IPS-20b (cell line): ENCODE data around the gene GALR2.
A peak's percentile ranks its signal among the peaks of the same experiment; 100 is the strongest.

Experiments used
- H3K27ac ChIP-seq: one replicate; pipeline ENCODE4 v1.5.1; 2013; ENCODE audit warnings: low read length
- H3K27me3 ChIP-seq: 2 replicates; pipeline ENCODE4 v1.6.1; 2013; ENCODE audit warnings: mild to moderate bottlenecking, low read length, inconsistent platforms; ENCODE audit not compliant: insufficient read depth
- H3K36me3 ChIP-seq: 2 replicates; pipeline ENCODE4 v1.6.1; 2013; ENCODE audit warnings: low read depth, mild to moderate bottlenecking, inconsistent platforms, low read length, moderate library complexity; ENCODE audit not compliant: insufficient read depth
- H3K4me1 ChIP-seq: 2 replicates; pipeline ENCODE4 v1.6.1; 2013; ENCODE audit warnings: mild to moderate bottlenecking, control low read depth, inconsistent platforms, low read length, moderate library complexity; ENCODE audit not compliant: insufficient read depth
- H3K4me3 ChIP-seq: 2 replicates; pipeline ENCODE4 v1.5.1; 2013; ENCODE audit warnings: mild to moderate bottlenecking, low read length, inconsistent platforms
- H3K9ac ChIP-seq: 2 replicates; pipeline ENCODE4 v1.6.1; 2013; ENCODE audit warnings: low read depth, mild to moderate bottlenecking, inconsistent platforms, low read length, moderate library complexity
- H3K9me3 ChIP-seq: 2 replicates; pipeline ENCODE4 v1.6.1; 2013; ENCODE audit warnings: mild to moderate bottlenecking, low read depth, low read length, inconsistent platforms; ENCODE audit not compliant: insufficient read depth

The GALR2 gene, protein sequence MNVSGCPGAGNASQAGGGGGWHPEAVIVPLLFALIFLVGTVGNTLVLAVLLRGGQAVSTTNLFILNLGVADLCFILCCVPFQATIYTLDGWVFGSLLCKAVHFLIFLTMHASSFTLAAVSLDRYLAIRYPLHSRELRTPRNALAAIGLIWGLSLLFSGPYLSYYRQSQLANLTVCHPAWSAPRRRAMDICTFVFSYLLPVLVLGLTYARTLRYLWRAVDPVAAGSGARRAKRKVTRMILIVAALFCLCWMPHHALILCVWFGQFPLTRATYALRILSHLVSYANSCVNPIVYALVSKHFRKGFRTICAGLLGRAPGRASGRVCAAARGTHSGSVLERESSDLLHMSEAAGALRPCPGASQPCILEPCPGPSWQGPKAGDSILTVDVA

DNA sequence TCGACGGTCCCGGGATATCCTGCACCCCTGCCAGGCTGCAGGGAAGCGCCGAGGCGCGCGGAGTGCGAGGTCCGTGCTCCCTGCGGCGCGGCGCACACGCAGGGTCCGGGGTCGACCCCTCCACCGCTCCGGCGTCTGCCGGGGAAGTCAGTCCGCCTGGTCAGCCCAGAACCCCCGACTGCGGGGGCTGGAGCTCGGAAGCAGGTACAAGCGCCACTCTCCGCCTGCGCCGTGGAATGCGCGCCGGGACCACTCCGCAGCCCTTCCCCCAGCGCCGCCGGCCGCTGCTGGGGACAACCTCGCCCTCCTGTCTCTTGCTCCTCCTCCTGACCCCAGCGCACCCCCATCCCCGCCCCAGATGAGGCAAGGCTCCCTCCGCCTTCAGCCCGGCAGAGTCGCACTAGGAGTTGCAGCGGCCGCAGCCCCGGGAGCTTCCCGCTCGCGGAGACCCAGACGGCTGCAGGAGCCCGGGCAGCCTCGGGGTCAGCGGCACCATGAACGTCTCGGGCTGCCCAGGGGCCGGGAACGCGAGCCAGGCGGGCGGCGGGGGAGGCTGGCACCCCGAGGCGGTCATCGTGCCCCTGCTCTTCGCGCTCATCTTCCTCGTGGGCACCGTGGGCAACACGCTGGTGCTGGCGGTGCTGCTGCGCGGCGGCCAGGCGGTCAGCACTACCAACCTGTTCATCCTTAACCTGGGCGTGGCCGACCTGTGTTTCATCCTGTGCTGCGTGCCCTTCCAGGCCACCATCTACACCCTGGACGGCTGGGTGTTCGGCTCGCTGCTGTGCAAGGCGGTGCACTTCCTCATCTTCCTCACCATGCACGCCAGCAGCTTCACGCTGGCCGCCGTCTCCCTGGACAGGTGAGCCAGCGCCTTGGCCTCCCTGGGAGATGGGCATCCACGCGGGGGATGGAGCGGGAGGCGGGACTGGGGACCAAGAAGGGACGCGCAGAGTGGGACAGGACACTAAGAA lies at the start of gene GALR2:
TSS of gene GALR2 (plus strand) at position 392 of the 974 bp plus-strand sequence. CDS start at position 495, 103 bp downstream.
- H3K9ac ChIP-seq: no peak within 1 kb of the TSS
- peaks cover 9% of the 10 kb centered on the region; the same call in 1 of the 2 replicates for H3K4me1 ChIP-seq
- no peak within 1 kb of the TSS for H3K27ac ChIP-seq
- H3K4me3 ChIP-seq: peak within 1 kb of the TSS; percentile 20; the same call in 1 of the 2 replicates
- H3K36me3 ChIP-seq: no peaks in the 10 kb centered on the region
- no peaks in the 10 kb centered on the region for H3K9me3 ChIP-seq
- peaks cover 72% of the 10 kb centered on the region for H3K27me3 ChIP-seq

DNA sequence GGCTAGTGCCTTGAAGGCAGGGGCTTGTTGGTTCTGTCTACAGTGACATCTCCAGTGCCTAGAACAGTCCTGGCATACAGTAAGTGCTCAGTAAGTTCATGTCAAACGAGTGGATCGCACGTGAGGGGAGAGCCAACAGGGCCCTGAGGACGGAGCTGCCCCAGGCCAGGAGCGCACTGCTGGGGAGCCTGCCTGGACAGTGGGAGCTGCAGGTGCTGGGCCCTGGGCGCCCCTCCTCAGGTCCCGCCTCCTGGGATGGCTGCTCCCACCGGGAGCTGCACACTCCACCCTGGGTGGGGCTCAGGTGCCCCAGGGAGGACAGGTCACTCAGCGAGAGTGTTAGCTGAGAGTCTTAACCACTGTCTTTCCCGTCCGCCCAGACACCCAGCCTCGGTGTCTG lies 49.3 kb upstream of the GALR2 start:
- Histone ChIP-seq H3K27me3 (no peaks in the 10 kb centered on the region), H3K4me1 (peaks cover 3% of the 10 kb centered on the region; the same call in 1 of the 2 replicates), H3K36me3 (no peaks in the 10 kb centered on the region), H3K9ac (no peak overlapping the region), H3K4me3 (no peak overlapping the region), H3K27ac (no peak overlapping the region), H3K9me3 (no peaks in the 10 kb centered on the region)

DNA sequence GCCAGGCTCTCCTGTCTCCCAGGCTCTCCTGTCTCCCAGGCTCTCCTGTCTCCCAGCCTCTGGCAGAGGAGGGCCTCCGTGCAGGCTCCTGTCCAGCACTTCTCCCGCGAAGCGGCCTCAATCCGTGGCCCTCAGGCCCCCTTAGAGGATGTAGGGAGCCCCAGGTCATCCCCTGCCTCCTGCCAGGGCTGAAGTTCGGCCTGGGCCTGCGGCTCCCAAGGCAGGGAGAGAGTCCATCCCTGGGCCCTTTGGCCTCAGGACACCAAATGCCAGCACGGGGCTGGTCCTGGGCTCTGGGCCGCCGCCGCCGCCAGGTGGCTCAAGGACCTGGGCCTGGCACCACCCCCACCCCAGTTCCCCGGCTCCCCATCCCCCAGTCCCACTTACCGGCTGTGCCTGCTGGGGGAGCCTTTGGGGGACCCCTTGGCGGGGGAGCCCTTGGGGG lies 47.8 kb upstream of the GALR2 start:
- H3K36me3 ChIP-seq: no peaks in the 10 kb centered on the region
- H3K4me1 ChIP-seq: peaks cover 3% of the 10 kb centered on the region; the same call in 1 of the 2 replicates
- no peak overlapping the region for H3K9ac ChIP-seq
- H3K27me3 ChIP-seq: no peaks in the 10 kb centered on the region
- H3K27ac ChIP-seq: no peak overlapping the region
- no peak overlapping the region for H3K4me3 ChIP-seq
- no peaks in the 10 kb centered on the region for H3K9me3 ChIP-seq

DNA sequence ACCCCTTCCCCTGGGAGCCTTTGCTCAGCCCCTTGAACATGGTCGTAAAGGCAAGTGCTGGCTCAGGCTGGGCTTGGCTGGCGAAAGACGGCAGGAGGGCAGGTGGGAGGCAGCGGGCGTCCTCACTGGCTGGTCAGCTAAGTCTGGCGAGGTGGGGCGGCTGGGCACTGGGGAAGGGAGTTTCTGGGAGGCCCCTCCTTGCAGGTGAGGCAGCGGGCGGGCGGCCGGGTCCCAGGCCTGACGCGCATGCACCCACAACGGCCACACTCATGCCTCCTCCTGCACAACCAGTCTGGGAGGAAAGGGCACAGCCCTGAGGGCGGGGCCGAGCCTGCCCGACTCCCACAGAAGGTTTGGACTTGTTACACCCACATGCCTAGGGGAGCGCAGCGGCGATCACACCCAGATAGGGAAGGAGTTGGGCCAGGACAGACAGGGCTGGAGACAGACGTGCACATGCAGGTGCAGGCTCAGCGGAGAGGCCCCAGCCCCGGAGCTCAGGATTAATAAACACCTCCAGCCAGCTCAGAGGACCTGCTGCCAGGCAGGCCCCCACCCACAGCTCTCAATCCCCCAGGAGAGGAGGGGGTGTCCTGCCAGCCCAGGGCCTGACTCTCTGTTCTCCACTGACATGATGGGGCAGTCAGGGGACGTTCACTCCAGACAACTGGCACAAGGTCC lies 47.3 kb upstream of the GALR2 start, which contains the start of gene EVPL:
TSS of gene EVPL (minus strand) at position 148 of the 681 bp plus-strand sequence. CDS start at position 40, 108 bp downstream.
- Histone ChIP-seq H3K27ac (no peak within 1 kb of the TSS), H3K27me3 (no peaks in the 10 kb centered on the region), H3K4me1 (peaks cover 3% of the 10 kb centered on the region; the same call in 1 of the 2 replicates), H3K9ac (no peak within 1 kb of the TSS), H3K9me3 (no peaks in the 10 kb centered on the region), H3K36me3 (no peaks in the 10 kb centered on the region), H3K4me3 (no peak within 1 kb of the TSS)

DNA sequence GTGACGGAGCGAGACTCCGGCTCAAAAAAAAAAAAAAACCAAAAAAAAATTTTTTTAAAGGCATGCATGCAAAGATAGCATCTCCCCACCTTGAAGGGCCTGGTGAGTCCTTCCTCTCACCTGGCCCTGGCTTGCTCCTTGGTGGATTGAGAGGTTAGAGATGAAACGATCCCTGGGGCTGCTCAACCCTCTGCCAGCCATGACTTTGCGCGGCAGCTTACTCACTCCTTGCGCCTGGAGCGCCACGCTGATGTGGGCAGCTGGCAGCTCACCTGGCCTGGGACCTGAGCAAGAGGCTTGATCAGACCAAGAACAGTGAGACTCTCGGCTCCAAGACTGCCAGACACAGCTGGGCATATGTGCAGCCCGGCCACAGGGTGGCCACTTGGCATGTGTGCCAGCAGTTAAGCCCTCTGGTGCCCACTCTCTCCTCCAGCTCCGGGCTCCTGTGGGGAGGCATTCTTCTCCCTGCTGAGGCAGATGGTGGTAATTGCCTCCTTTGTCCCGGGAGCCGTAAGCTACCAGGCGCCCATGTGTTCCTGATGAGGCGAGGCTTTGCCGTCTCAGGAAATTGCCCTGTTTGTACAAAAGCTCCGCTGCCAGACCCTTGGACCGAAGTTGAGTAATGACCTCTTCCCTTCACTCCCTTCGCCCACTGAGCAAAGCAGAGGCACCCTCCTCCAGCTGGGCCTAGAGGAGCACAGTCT lies 42.4 kb upstream of the GALR2 start:
- Histone ChIP-seq H3K36me3 (no peaks in the 10 kb centered on the region), H3K27me3 (no peaks in the 10 kb centered on the region), H3K9me3 (no peaks in the 10 kb centered on the region), H3K4me3 (no peak overlapping the region), H3K4me1 (peaks cover 8% of the 10 kb centered on the region; the same call in 1 of the 2 replicates), H3K9ac (no peak overlapping the region), H3K27ac (no peak overlapping the region)

DNA sequence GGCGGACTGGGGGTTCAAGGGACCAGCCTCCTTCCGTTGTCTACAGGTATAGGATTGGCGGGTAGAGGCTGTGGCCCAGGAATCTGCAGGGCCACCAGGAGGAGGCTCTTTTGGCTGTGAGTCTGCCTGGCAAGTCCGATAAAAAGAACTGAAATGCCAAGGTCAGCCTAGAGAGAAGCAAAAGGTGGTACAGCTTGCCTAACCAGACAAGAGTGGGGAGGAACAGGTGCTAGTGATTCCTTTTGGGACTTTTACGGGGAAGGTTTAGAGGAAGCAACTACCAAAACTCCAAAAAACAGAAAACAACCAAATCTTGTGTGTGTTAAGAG lies 41.8 kb upstream of the GALR2 start:
- no peaks in the 10 kb centered on the region for H3K27me3 ChIP-seq
- peaks cover 8% of the 10 kb centered on the region; the same call in 1 of the 2 replicates for H3K4me1 ChIP-seq
- H3K36me3 ChIP-seq: peaks cover 3% of the 10 kb centered on the region; the same call in 1 of the 2 replicates
- H3K9ac ChIP-seq: no peak overlapping the region
- H3K9me3 ChIP-seq: no peaks in the 10 kb centered on the region
- H3K4me3 ChIP-seq: no peak overlapping the region
- H3K27ac ChIP-seq: no peak overlapping the region

DNA sequence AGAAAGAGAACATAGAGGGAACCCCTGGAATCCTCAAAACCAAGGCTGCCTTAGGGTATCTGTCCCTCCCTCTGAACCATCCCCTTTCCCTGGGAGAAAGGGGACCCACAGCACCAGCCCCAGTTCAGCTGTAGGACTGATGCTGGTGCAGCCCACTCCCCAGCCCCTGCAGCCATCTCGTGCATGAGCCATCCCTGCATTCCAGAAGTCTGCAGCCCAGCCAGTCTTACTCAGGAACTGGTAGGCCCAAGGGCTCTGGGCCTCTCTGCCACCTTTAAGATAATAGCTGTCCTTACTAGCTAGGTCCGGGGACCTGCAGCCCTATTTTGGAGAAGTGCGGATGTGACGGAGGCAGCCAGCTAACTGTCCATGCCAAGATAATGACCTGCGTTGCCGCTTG lies 41.4 kb upstream of the GALR2 start:
- no peak overlapping the region for H3K27ac ChIP-seq
- no peak overlapping the region for H3K9ac ChIP-seq
- H3K9me3 ChIP-seq: no peaks in the 10 kb centered on the region
- H3K36me3 ChIP-seq: peaks cover 6% of the 10 kb centered on the region
- peaks cover 8% of the 10 kb centered on the region; the same call in 1 of the 2 replicates for H3K4me1 ChIP-seq
- no peak overlapping the region for H3K4me3 ChIP-seq
- H3K27me3 ChIP-seq: no peaks in the 10 kb centered on the region

DNA sequence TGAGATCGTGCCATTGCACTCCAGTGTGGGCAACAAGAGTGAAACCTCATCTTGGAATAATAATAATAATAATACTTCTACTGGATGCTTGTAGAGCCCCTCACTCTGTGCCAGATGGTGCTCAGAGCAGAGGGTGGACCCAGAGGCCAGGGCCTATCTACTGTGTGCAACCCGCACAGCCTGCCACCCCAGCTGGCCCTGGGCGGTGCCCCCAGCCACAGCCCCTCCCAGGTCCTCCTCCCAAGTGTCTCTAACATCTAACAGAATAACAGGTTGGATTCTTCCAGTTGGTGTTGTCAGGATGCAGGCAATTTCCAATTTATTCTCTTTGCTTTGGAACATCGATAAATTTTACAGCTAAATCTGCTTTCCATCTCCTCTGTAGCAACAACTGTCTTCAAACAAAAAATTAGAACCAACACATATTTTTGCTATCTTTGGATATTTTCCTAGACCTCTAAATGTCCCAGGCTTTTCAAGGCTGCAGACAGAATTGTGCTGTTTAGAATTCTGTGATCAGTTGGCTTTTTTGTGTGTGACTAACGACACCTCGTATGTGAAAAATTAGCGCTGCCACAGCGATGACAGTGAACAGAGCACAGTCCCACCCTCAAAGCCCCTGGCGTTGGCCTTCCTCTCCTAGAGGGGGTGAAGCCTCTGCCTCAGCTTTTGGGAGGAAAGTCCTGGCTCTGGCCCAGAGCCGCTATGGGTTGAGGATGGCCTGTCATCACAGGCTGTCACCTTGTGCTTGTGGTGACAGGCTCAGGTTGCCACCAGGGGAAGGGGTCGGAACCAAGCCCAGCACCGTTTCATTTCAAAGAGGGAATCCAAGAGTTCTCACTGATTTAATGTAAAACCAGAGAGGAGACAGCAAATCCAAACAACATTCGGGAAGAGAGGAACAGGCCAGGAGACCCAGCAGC lies 39.9 kb upstream of the GALR2 start:
- Histone ChIP-seq H3K36me3 (peaks cover 22% of the 10 kb centered on the region), H3K4me3 (no peak overlapping the region), H3K9ac (no peak overlapping the region), H3K9me3 (no peaks in the 10 kb centered on the region), H3K27ac (no peak overlapping the region), H3K4me1 (peaks cover 7% of the 10 kb centered on the region; the same call in 1 of the 2 replicates), H3K27me3 (no peaks in the 10 kb centered on the region)

DNA sequence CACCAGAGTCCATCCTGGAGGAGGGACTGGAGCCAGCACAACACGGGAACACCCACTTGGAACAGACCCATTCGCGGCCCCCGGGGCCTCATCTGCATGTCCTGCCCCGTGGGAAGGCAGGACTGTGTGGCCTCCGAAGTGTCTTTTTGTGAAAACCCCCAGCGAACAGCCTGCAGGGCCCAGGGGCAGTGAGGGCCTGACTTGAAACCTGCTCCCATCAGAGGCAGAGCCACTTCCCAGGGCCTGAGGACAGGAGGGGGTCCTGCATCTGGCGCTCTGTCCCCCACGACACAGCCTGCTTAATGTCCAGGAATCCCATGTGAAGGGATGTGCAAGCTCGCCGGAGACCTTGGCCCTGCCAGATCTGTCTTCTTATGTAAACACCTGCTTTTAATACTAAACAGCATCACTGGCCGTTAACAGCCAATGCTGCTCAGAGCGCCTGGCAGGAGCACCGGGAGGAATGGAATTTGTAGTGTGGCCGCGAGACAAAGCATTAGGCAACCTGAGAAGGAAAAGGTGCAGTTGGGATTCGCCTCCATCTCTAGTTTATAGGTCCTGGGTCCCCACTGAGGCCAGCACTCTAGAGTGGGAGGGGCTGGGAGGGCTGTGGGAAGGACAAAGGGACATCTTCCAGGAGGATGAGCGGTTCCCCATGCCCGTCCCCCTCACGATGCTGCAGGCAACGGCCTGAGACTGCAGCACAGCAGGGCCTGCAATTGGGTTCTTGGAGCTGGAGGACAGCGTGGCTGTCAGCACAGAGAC lies 37.9 kb upstream of the GALR2 start:
- H3K27me3 ChIP-seq: no peaks in the 10 kb centered on the region
- no peaks in the 10 kb centered on the region for H3K9me3 ChIP-seq
- H3K4me3 ChIP-seq: no peak overlapping the region
- H3K27ac ChIP-seq: no peak overlapping the region
- peak overlapping the region; percentile 25; the same call in 1 of the 2 replicates for H3K9ac ChIP-seq
- H3K4me1 ChIP-seq: peaks cover 8% of the 10 kb centered on the region; the same call in 1 of the 2 replicates
- H3K36me3 ChIP-seq: peaks cover 42% of the 10 kb centered on the region
